NOMO-1 treated with DMSO at 0.1 percent for 48 hours (cell line): ENCODE measurements around the gene PFN3.
"Not testable (repeated sequence)": the region's sequence is repeated elsewhere in the genome, so short reads cannot be mapped to it uniquely, and the experiment has no call there.

Source experiments
- DNase-seq: peaks from one replicate; lab custom pipeline; 2025; ENCODE audit not compliant: unreplicated experiment; lab: John Stamatoyannopoulos, UW

The PFN3 gene

GRCh38 chr5:177361418-177362291, 38.8 kb downstream of the PFN3 start:
- peak; percentile 73 for DNase-seq

- not testable (repeated sequence) for DNase-seq
Measured at GRCh38 chr5:177360740-177361139, 39.7 kb downstream of the PFN3 start.

- DNase-seq, result no peak
Measured at GRCh38 chr5:177359860-177360259, 40.6 kb downstream of the PFN3 start.

GRCh38 chr5:177359451-177359851, 41.0 kb downstream of the PFN3 start:
- DNase-seq, result no peak

GRCh38 chr5:177358370-177358819, 42.1 kb downstream of the PFN3 start:
- no peak for DNase-seq

GRCh38 chr5:177357459-177358351, 42.8 kb downstream of the PFN3 start, which contains the start of gene RGS14:
Gene RGS14, plus strand, starts transcription at chr5:177357924. Its CDS starts 101 bp downstream, at chr5:177358025.
- DNase-seq, result peak; percentile 96

GRCh38 chr5:177357146-177357458, 43.4 kb downstream of the PFN3 start:
- DNase-seq, result no peak

GRCh38 chr5:177356746-177357145, 43.7 kb downstream of the PFN3 start:
- DNase-seq, result peak; percentile 12

GRCh38 chr5:177355868-177356168, 44.6 kb downstream of the PFN3 start:
- DNase-seq, result no peak

GRCh38 chr5:177355162-177355867, 45.1 kb downstream of the PFN3 start:
- no peak for DNase-seq

- no peak for DNase-seq
Measured at GRCh38 chr5:177354711-177355110, 45.8 kb downstream of the PFN3 start.

GRCh38 chr5:177354256-177354655, 46.2 kb downstream of the PFN3 start:
- no peak for DNase-seq

GRCh38 chr5:177353093-177353492, 47.4 kb downstream of the PFN3 start:
- peak; percentile 42 for DNase-seq

- DNase-seq, result peak; percentile 97
Measured at GRCh38 chr5:177351392-177352329, 48.8 kb downstream of the PFN3 start, which contains the start of gene LMAN2. Gene LMAN2, minus strand, starts transcription at chr5:177351668. Its CDS starts 21 bp downstream, at chr5:177351647.

GRCh38 chr5:177350776-177351391, 49.6 kb downstream of the PFN3 start:
- no peak for DNase-seq
